GM12878 (cell line): Measurements from ENCODE around the gene CSMD2.

ENCODE experiments used
- EP300 ChIP-seq, 2 experiments: fragments of 150-350 bp in 1 of 2; IDR thresholded peaks; 2 replicates each; pipeline ENCODE4 v1.6.1; 2011 to 2012; ENCODE audit warnings: low read depth in 2 of 2, low read length in 2 of 2, borderline replicate concordance in 1 of 2, improper control_type of control experiment in 1 of 2, inconsistent platforms in 1 of 2; ENCODE audit not compliant: control insufficient read depth in 1 of 2
- KDM1A ChIP-seq: fragments of 200-600 bp; sonication (generic); IDR thresholded peaks from 2 replicates; pipeline ENCODE4 v1.6.1; 2016; ENCODE audit warnings: borderline replicate concordance
- TF ChIP-seq, protein P1 (sequence below): IDR thresholded peaks from 2 replicates; pipeline ENCODE4 v1.6.1; 2012; ENCODE audit warnings: low read length, inconsistent platforms
- TF ChIP-seq, protein P2 (sequence below): fragments of 150-350 bp; IDR thresholded peaks from 2 replicates; pipeline ENCODE4 v1.6.1; 2016; ENCODE audit warnings: low read depth, low read length
- TF ChIP-seq, protein P3 (sequence below): fragments of 450-650 bp; IDR thresholded peaks from 2 replicates; pipeline ENCODE4 v1.6.1; 2017; ENCODE audit warnings: low read depth, mild to moderate bottlenecking, moderate library complexity

DNA sequence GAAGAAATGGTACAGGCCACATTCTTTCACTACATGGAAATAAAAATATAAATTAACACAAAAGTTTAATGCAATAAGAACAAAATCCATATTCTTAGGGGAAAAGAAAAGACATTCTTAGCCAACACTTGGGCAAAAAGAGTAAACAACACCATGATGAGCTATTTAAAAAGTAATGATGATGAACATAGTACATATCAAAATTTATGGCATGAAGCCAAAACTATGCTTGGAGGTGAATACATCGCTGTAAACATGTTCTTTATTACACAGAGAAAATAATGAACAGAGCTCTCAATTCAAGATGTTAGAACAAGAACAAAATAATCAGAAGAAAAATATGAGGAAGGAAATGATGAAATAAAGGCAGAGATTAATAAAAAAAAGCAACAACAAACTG, 534.3 kb downstream of the CSMD2 start:
- TF ChIP-seq EP300 (IDR thresholded peaks at IDR 0.05; ENCODE audit: borderline replicate concordance in 1 of 2, control insufficient read depth in 1 of 2, low read depth in 2 of 2, low read length in 2 of 2) (no peak), KDM1A (no peak)
- TF ChIP-seq, protein P1, sequence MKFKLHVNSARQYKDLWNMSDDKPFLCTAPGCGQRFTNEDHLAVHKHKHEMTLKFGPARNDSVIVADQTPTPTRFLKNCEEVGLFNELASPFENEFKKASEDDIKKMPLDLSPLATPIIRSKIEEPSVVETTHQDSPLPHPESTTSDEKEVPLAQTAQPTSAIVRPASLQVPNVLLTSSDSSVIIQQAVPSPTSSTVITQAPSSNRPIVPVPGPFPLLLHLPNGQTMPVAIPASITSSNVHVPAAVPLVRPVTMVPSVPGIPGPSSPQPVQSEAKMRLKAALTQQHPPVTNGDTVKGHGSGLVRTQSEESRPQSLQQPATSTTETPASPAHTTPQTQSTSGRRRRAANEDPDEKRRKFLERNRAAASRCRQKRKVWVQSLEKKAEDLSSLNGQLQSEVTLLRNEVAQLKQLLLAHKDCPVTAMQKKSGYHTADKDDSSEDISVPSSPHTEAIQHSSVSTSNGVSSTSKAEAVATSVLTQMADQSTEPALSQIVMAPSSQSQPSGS = no peak
- TF ChIP-seq, protein P2, sequence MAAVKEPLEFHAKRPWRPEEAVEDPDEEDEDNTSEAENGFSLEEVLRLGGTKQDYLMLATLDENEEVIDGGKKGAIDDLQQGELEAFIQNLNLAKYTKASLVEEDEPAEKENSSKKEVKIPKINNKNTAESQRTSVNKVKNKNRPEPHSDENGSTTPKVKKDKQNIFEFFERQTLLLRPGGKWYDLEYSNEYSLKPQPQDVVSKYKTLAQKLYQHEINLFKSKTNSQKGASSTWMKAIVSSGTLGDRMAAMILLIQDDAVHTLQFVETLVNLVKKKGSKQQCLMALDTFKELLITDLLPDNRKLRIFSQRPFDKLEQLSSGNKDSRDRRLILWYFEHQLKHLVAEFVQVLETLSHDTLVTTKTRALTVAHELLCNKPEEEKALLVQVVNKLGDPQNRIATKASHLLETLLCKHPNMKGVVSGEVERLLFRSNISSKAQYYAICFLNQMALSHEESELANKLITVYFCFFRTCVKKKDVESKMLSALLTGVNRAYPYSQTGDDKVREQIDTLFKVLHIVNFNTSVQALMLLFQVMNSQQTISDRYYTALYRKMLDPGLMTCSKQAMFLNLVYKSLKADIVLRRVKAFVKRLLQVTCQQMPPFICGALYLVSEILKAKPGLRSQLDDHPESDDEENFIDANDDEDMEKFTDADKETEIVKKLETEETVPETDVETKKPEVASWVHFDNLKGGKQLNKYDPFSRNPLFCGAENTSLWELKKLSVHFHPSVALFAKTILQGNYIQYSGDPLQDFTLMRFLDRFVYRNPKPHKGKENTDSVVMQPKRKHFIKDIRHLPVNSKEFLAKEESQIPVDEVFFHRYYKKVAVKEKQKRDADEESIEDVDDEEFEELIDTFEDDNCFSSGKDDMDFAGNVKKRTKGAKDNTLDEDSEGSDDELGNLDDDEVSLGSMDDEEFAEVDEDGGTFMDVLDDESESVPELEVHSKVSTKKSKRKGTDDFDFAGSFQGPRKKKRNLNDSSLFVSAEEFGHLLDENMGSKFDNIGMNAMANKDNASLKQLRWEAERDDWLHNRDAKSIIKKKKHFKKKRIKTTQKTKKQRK = no peak
- TF ChIP-seq, protein P3, sequence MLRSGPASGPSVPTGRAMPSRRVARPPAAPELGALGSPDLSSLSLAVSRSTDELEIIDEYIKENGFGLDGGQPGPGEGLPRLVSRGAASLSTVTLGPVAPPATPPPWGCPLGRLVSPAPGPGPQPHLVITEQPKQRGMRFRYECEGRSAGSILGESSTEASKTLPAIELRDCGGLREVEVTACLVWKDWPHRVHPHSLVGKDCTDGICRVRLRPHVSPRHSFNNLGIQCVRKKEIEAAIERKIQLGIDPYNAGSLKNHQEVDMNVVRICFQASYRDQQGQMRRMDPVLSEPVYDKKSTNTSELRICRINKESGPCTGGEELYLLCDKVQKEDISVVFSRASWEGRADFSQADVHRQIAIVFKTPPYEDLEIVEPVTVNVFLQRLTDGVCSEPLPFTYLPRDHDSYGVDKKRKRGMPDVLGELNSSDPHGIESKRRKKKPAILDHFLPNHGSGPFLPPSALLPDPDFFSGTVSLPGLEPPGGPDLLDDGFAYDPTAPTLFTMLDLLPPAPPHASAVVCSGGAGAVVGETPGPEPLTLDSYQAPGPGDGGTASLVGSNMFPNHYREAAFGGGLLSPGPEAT = no peak
